GM19372 (cell line): ENCODE measurements around the gene DMRT3.

ENCODE experiments used
- ATAC-seq: cut with Tn5 transposase; IDR thresholded peaks from one replicate; pipeline ENCODE4 v1.9.1; 2021; ENCODE audit warnings: mild to moderate bottlenecking, low read depth, moderate library complexity; ENCODE audit not compliant: unreplicated experiment

DMRT3 gene

GRCh38 chr9:976258-976942 is at the start of gene DMRT3:
DMRT3 (plus strand) TSS chr9:976655; CDS start chr9:977002, 347 bp downstream.
- no peak for ATAC-seq

- no peak for ATAC-seq
Measured at GRCh38 chr9:926976-927375, 49.5 kb upstream of the DMRT3 start.

- ATAC-seq = peak; percentile 78
Measured at GRCh38 chr9:928363-929042, 48.0 kb upstream of the DMRT3 start.

- ATAC-seq = no peak
Measured at GRCh38 chr9:929719-930118, 46.7 kb upstream of the DMRT3 start.

GRCh38 chr9:933356-933755 is 43.1 kb upstream of the DMRT3 start:
- no peak for ATAC-seq

GRCh38 chr9:935348-935965 is 41.0 kb upstream of the DMRT3 start:
- no peak for ATAC-seq

GRCh38 chr9:942805-943580 is 33.5 kb upstream of the DMRT3 start:
- no peak for ATAC-seq

GRCh38 chr9:947985-948384 is 28.5 kb upstream of the DMRT3 start:
- ATAC-seq = no peak

GRCh38 chr9:948497-948896 is 28.0 kb upstream of the DMRT3 start:
- ATAC-seq = no peak

- ATAC-seq = no peak
Measured at GRCh38 chr9:950139-950538, 26.3 kb upstream of the DMRT3 start.

GRCh38 chr9:952546-952945 is 23.9 kb upstream of the DMRT3 start:
- no peak for ATAC-seq

GRCh38 chr9:959105-959504 is 17.4 kb upstream of the DMRT3 start:
- no peak for ATAC-seq

- ATAC-seq = no peak
Measured at GRCh38 chr9:959914-960313, 16.5 kb upstream of the DMRT3 start.

- ATAC-seq = no peak
Measured at GRCh38 chr9:962023-962422, 14.4 kb upstream of the DMRT3 start.

- ATAC-seq = no peak
Measured at GRCh38 chr9:965497-965896, 11.0 kb upstream of the DMRT3 start.

- no peak for ATAC-seq
Measured at GRCh38 chr9:966870-967269, 9.6 kb upstream of the DMRT3 start.

- ATAC-seq = no peak
Measured at GRCh38 chr9:967436-967835, 9.0 kb upstream of the DMRT3 start.

GRCh38 chr9:967903-968641 is 8.4 kb upstream of the DMRT3 start:
- no peak for ATAC-seq

GRCh38 chr9:969310-970150 is 6.9 kb upstream of the DMRT3 start:
- ATAC-seq = no peak
